OCI-LY1 (cell line): ENCODE data around the gene CPTP.

Experiments
- CTCF ChIP-seq: fragments of 200-600 bp; sonication (generic), shearing (Covaris generic); IDR thresholded peaks from 2 replicates; pipeline ENCODE4 v1.5.1; 2017; ENCODE audit warnings: mild to moderate bottlenecking, antibody characterized with exemption, low read length, moderate library complexity, mixed read lengths
- EZH2 ChIP-seq: fragments of 200-600 bp; sonication (generic), shearing (Covaris generic); IDR thresholded peaks from 2 replicates; pipeline ENCODE4 v1.8.0; 2017; ENCODE audit warnings: borderline replicate concordance, mixed run types, mild to moderate bottlenecking, antibody characterized with exemption, low read length, moderate library complexity, mixed read lengths

- TF ChIP-seq CTCF (no peak), EZH2 (no peak)
Measured at GRCh38 chr1:1333551-1334241, 9.1 kb downstream of the CPTP start.
